Measurements from ENCODE around the gene DUSP6. TPM values are rescaled to one million over a fixed set of nuclear protein-coding genes. Genes with fewer than 3 reads are reported as not detected.

Gene DUSP6
- total and polyA plus RNA-seq, 5 donors from 2014 or later, result 8.8 to 27.1 (median 14.1) TPM

- no peak overlapping the region for H3K27ac Mint-ChIP-seq
- no peaks in the 10 kb centered on the region for H3K36me3 Mint-ChIP-seq
- H3K4me3 Mint-ChIP-seq, result peak overlapping the region in 1 of 4 donors; percentile 81
- ATAC-seq (ENCODE audit: low read depth in 2 of 2), result no peak
- no peaks in the 10 kb centered on the region for H3K9me3 Mint-ChIP-seq
- Histone ChIP-seq H3K4me1 (ENCODE audit: control insufficient read depth, insufficient read depth, low read length, poor library complexity, severe bottlenecking) (peaks cover 45% of the 10 kb centered on the region), H3K4me3 (ENCODE audit: low read depth, low read length) (no peak overlapping the region), H3K27ac (ENCODE audit: insufficient read depth, low read length, poor library complexity, severe bottlenecking) (no peak overlapping the region), H3K36me3 (ENCODE audit: control insufficient read depth, insufficient read depth, low read length) (no peaks in the 10 kb centered on the region), H3K27me3 (ENCODE audit: control insufficient read depth, insufficient read depth, low read length) (no peaks in the 10 kb centered on the region), H3K9me3 (ENCODE audit: control insufficient read depth in 2 of 2, low read length in 2 of 2) (no peaks in the 10 kb centered on the region)
- DNase-seq, result no peak
- peaks cover 25% of the 10 kb centered on the region for H3K27me3 Mint-ChIP-seq
- peaks cover 12 to 61% (median 36%) of the 10 kb centered on the region in 4 donors for H3K4me1 Mint-ChIP-seq
Observed at GRCh38 chr12:89347325-89347829, 4.9 kb downstream of the DUSP6 start.

DNA sequence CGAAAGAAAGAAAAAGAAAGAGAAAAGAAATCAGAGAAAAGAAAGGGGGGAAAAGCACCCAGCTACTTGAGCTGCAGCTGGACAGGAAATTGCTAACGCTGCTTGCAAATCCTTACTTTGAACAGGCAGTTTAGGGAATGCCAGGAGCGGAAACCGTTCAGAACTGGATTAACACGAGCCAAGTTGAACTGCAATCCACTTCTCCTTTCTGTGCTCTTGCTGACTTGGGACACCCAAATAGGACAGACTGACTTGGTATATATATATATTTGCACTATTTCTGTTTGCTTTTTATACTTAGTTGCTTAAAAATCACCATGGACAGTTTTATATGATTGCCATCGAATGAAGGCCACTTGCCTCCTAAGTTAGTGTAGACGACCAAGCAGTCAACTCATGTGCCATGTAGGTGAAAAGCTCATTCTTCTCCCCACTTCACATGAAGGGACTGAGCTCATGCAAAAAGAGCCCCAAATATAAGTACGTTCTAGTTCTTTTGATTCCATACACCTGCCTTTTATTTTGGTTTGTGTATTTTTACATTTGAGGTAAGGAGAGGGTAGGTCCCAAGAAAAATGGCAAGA, 5.5 kb downstream of the DUSP6 start:
- Mint-ChIP-seq H3K4me1 (peaks cover 9 to 55% (median 34%) of the 10 kb centered on the region in 4 donors), H3K27ac (peak overlapping the region in 2 of 3 donors; percentile 21 to 82), H3K36me3 (no peaks in the 10 kb centered on the region), H3K27me3 (peaks cover 20% of the 10 kb centered on the region), H3K9me3 (no peaks in the 10 kb centered on the region), H3K4me3 (peak overlapping the region; percentile 53 to 81 (median 69))
- Histone ChIP-seq H3K9me3 (ENCODE audit: control insufficient read depth in 2 of 2, low read length in 2 of 2) (no peaks in the 10 kb centered on the region), H3K4me3 (ENCODE audit: low read depth, low read length) (peak overlapping the region; percentile 58), H3K27ac (ENCODE audit: insufficient read depth, low read length, poor library complexity, severe bottlenecking) (no peak overlapping the region), H3K4me1 (ENCODE audit: control insufficient read depth, insufficient read depth, low read length, poor library complexity, severe bottlenecking) (peaks cover 40% of the 10 kb centered on the region), H3K27me3 (ENCODE audit: control insufficient read depth, insufficient read depth, low read length) (no peaks in the 10 kb centered on the region), H3K36me3 (ENCODE audit: control insufficient read depth, insufficient read depth, low read length) (no peaks in the 10 kb centered on the region)
- DNase-seq, result no peak
- ATAC-seq (ENCODE audit: low read depth in 2 of 2), result no peak

GRCh38 chr12:89345830-89346740, 6.2 kb downstream of the DUSP6 start:
- Mint-ChIP-seq H3K27me3 (peaks cover 24% of the 10 kb centered on the region), H3K9me3 (no peaks in the 10 kb centered on the region), H3K4me1 (peaks cover 9 to 50% (median 31%) of the 10 kb centered on the region in 4 donors), H3K36me3 (no peaks in the 10 kb centered on the region), H3K27ac (peak overlapping the region in 2 of 3 donors; percentile 21 to 82), H3K4me3 (peak overlapping the region; percentile 53 to 81 (median 69))
- ATAC-seq (ENCODE audit: low read depth in 2 of 2) (peak; percentile 57 to 68), DNase-seq (peak in 2 of 3 donors; percentile 33 to 75)
- H3K27me3 ChIP-seq (ENCODE audit: control insufficient read depth, insufficient read depth, low read length), result no peaks in the 10 kb centered on the region
- no peaks in the 10 kb centered on the region for H3K36me3 ChIP-seq (ENCODE audit: control insufficient read depth, insufficient read depth, low read length)
- no peaks in the 10 kb centered on the region for H3K9me3 ChIP-seq (ENCODE audit: control insufficient read depth in 2 of 2, low read length in 2 of 2)
- H3K4me3 ChIP-seq (ENCODE audit: low read depth, low read length), result peak overlapping the region; percentile 58
- H3K27ac ChIP-seq (ENCODE audit: insufficient read depth, low read length, poor library complexity, severe bottlenecking), result no peak overlapping the region
- H3K4me1 ChIP-seq (ENCODE audit: control insufficient read depth, insufficient read depth, low read length, poor library complexity, severe bottlenecking), result peaks cover 33% of the 10 kb centered on the region

- H3K4me3 Mint-ChIP-seq, result no peak overlapping the region
- Histone ChIP-seq H3K9me3 (ENCODE audit: control insufficient read depth in 2 of 2, low read length in 2 of 2) (no peaks in the 10 kb centered on the region), H3K4me1 (ENCODE audit: control insufficient read depth, insufficient read depth, low read length, poor library complexity, severe bottlenecking) (peaks cover 26% of the 10 kb centered on the region), H3K36me3 (ENCODE audit: control insufficient read depth, insufficient read depth, low read length) (no peaks in the 10 kb centered on the region), H3K27ac (ENCODE audit: insufficient read depth, low read length, poor library complexity, severe bottlenecking) (no peak overlapping the region), H3K4me3 (ENCODE audit: low read depth, low read length) (no peak overlapping the region), H3K27me3 (ENCODE audit: control insufficient read depth, insufficient read depth, low read length) (no peaks in the 10 kb centered on the region)
- DNase-seq (no peak), ATAC-seq (ENCODE audit: low read depth in 2 of 2) (no peak)
- no peaks in the 10 kb centered on the region for H3K9me3 Mint-ChIP-seq
- peaks cover 25% of the 10 kb centered on the region for H3K27me3 Mint-ChIP-seq
- peak overlapping the region in 1 of 3 donors; percentile 27 for H3K27ac Mint-ChIP-seq
- no peaks in the 10 kb centered on the region for H3K36me3 Mint-ChIP-seq
- peaks cover 9 to 43% (median 25%) of the 10 kb centered on the region in 4 donors for H3K4me1 Mint-ChIP-seq
Observed at GRCh38 chr12:89345376-89345775, 6.9 kb downstream of the DUSP6 start.

- Histone ChIP-seq H3K4me3 (ENCODE audit: low read depth, low read length) (no peak overlapping the region), H3K36me3 (ENCODE audit: control insufficient read depth, insufficient read depth, low read length) (no peaks in the 10 kb centered on the region), H3K4me1 (ENCODE audit: control insufficient read depth, insufficient read depth, low read length, poor library complexity, severe bottlenecking) (peaks cover 21% of the 10 kb centered on the region), H3K9me3 (ENCODE audit: control insufficient read depth in 2 of 2, low read length in 2 of 2) (no peaks in the 10 kb centered on the region), H3K27me3 (ENCODE audit: control insufficient read depth, insufficient read depth, low read length) (no peaks in the 10 kb centered on the region), H3K27ac (ENCODE audit: insufficient read depth, low read length, poor library complexity, severe bottlenecking) (no peak overlapping the region)
- Mint-ChIP-seq H3K4me1 (peaks cover 9 to 41% (median 22%) of the 10 kb centered on the region in 4 donors), H3K27me3 (peaks cover 28% of the 10 kb centered on the region), H3K27ac (no peak overlapping the region), H3K36me3 (no peaks in the 10 kb centered on the region), H3K4me3 (peak overlapping the region in 1 of 4 donors; percentile 17), H3K9me3 (no peaks in the 10 kb centered on the region)
- no peak for DNase-seq
- ATAC-seq (ENCODE audit: low read depth in 2 of 2), result no peak
Observed at GRCh38 chr12:89344862-89345202, 7.5 kb downstream of the DUSP6 start.

GRCh38 chr12:89344043-89344861, 8.0 kb downstream of the DUSP6 start:
- Mint-ChIP-seq H3K36me3 (no peaks in the 10 kb centered on the region), H3K4me3 (peak overlapping the region in 1 of 4 donors; percentile 17)

GRCh38 chr12:89343127-89343526, 9.2 kb downstream of the DUSP6 start:
- ATAC-seq (ENCODE audit: low read depth in 2 of 2), result no peak
- Mint-ChIP-seq H3K4me3 (no peak overlapping the region), H3K27me3 (peaks cover 29% of the 10 kb centered on the region), H3K36me3 (no peaks in the 10 kb centered on the region), H3K27ac (no peak overlapping the region), H3K9me3 (no peaks in the 10 kb centered on the region), H3K4me1 (peaks cover 9 to 29% (median 17%) of the 10 kb centered on the region in 4 donors)
- H3K27me3 ChIP-seq (ENCODE audit: control insufficient read depth, insufficient read depth, low read length), result no peaks in the 10 kb centered on the region
- no peaks in the 10 kb centered on the region for H3K9me3 ChIP-seq (ENCODE audit: control insufficient read depth in 2 of 2, low read length in 2 of 2)
- H3K4me3 ChIP-seq (ENCODE audit: low read depth, low read length), result no peak overlapping the region
- no peaks in the 10 kb centered on the region for H3K36me3 ChIP-seq (ENCODE audit: control insufficient read depth, insufficient read depth, low read length)
- no peak for DNase-seq
- H3K27ac ChIP-seq (ENCODE audit: insufficient read depth, low read length, poor library complexity, severe bottlenecking), result no peak overlapping the region
- H3K4me1 ChIP-seq (ENCODE audit: control insufficient read depth, insufficient read depth, low read length, poor library complexity, severe bottlenecking), result peaks cover 18% of the 10 kb centered on the region

More at GRCh38 chr12:89344043-89344861, 8.0 kb downstream of the DUSP6 start:
- Histone ChIP-seq H3K4me3 (ENCODE audit: low read depth, low read length) (no peak overlapping the region), H3K27ac (ENCODE audit: insufficient read depth, low read length, poor library complexity, severe bottlenecking) (no peak overlapping the region), H3K27me3 (ENCODE audit: control insufficient read depth, insufficient read depth, low read length) (no peaks in the 10 kb centered on the region), H3K36me3 (ENCODE audit: control insufficient read depth, insufficient read depth, low read length) (no peaks in the 10 kb centered on the region), H3K4me1 (ENCODE audit: control insufficient read depth, insufficient read depth, low read length, poor library complexity, severe bottlenecking) (peaks cover 18% of the 10 kb centered on the region), H3K9me3 (ENCODE audit: control insufficient read depth in 2 of 2, low read length in 2 of 2) (no peaks in the 10 kb centered on the region)
- H3K9me3 Mint-ChIP-seq, result no peaks in the 10 kb centered on the region
- ATAC-seq (ENCODE audit: low read depth in 2 of 2), result no peak
- peaks cover 29% of the 10 kb centered on the region for H3K27me3 Mint-ChIP-seq
- DNase-seq, result no peak
- H3K27ac Mint-ChIP-seq, result no peak overlapping the region
- H3K4me1 Mint-ChIP-seq, result peaks cover 9 to 40% (median 20%) of the 10 kb centered on the region in 4 donors

Data from CD4-positive, CD25-positive, alpha-beta regulatory T cell (primary cell).